HG03565 (cell line): Measurements from ENCODE around the gene NR0B2.
A peak's percentile ranks its signal among the peaks of the same experiment; 100 is the strongest.
"Not testable (repeated sequence)": the region's sequence is repeated elsewhere in the genome, so short reads cannot be mapped to it uniquely, and the experiment has no call there.

Experiments
- ATAC-seq: cut with Tn5 transposase; IDR thresholded peaks from one replicate; pipeline ENCODE4 v1.9.1; 2021; ENCODE audit warnings: mild to moderate bottlenecking, moderate library complexity; ENCODE audit not compliant: unreplicated experiment

The NR0B2 gene

DNA sequence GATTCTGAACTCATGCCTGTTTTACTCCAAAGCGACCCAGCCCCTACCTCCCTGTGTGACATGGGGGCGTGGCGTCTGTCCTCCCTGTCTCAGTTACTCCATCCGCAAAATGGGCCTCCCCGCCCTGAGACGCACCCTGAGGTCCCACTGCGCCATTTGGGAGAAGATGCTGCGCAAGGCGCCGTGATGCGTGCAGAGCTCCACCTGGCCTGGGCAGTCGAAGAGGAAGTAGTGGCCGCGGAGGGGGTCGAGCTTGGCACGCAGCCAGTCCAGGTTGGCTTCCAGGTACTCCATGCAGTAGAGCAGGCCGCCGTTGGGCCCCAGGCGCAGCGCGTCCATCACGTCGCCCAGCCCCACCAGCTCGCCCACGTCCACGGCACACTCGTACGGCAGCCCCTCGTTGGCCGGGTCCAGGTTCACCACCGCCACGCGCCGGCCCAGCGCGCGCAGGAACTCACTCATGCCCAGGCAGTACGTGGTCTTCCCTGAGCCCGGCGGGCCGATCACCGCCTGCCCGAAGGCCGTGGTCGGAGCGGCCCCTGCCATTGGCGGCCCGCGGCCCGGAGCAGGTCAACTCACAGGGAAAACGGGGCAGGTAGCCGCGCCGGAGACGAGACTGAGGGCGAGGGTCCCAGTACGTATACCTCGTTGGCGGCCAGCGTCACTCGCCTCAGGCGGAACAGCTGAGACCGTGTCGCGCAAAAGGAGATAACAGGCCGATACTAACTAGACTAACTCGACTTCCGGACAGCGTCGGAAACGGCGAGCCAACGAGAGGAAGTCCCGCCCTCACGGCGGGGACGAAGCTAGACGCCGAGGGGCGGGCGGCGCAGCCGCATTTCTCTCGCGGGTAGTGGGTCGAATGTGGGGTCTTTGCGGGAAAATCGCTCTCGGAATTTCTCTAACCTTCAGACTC lies 24.0 kb downstream of the NR0B2 start, which contains the start of gene GPN2:
TSS of gene GPN2 (minus strand) at position 733 of the 916 bp plus-strand sequence. CDS start at position 546, 187 bp downstream.
- peak; percentile 63 for ATAC-seq

DNA sequence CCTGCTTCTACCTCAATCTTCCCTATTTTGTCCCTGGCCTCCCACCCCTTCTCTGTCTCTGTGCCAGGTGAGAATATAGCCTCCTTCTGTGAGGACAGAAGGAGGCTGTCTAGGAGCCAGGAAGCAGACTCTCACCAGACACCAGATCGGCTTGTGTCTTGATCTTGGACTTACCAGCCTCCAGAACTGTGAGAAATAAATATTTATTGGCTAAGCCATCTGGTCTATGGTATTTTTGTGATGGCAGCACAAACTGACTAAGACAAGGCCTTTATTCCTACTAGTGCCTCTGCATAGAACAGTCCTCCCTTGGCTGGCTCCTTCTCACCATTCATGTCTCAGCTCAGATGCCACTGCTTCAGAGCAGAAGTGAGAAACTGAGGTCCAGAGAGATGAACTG lies 25.5 kb downstream of the NR0B2 start:
- no peak for ATAC-seq

DNA sequence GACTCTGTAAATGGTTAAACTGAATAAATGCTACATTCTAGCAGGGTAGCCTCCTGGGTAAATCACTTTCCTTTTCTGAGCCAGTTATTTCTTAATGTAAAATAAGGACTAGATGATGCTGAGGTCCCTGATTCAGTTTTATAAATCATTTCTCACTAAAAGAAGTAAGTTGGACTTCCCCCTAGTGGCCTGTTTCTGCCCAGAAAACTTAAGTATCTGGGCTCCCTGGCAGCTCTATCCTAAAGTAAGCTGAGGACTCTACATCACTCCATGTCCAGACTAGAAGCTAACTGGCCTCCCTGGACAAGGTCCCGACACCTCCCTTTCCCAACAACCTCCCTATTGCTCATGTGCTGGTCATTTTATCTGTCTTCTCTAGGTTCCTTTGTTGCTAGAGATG lies 26.6 kb downstream of the NR0B2 start:
- ATAC-seq = no peak

DNA sequence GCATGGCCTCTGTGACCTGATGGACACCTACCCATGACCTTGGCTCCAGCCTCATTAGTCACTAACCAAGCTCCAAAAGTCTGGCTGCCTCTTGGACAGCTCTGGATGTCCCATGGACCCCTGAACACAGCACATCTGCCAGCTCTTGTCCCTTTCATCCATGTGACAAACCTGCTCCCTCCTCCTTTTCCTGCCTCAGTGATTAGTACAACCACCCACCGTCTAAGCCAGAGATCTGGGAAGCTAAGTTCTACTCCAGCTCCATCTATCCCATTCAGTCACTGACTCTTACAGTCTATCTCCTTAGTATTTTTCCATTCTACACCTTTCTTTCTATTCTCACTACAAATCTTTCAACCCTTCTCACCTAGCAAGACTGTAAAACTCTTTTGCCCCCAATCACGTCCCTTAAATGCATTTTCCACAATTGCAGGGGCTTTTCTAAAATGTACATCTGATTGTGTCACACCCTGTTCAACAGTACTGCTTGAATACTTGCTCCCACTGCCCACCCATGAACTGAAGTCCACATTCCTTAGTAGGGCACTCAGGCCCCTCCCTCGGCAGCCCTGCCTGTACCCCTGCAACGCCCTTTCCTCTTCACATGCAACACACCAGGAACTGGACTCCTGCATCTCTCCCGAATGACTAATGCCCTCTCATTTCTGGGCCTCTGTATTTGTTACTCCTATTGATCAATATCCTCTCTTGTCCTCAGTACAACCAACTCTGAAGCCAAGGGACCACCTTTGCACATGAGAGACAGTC lies 30.9 kb downstream of the NR0B2 start:
- ATAC-seq = no peak

DNA sequence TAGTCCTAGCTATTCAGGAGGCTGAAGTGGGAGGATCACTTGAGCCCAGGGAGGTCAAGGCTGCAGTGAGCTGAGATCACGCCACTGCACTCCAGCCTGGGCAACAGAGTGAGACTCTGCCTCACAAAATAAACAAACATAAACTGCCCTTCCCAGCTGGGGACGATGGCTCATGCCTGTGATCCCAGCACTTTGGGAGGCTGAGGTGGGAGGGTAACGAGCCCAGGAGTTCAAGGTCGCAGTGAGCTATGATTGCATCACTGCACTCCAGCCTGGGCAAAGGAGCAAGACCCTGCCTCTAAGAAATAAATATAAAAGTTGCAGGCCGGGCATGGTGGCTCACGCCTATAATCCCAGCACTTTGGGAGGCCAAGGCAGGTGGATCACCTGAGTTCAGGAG lies 32.2 kb downstream of the NR0B2 start:
- ATAC-seq = not testable (repeated sequence)

DNA sequence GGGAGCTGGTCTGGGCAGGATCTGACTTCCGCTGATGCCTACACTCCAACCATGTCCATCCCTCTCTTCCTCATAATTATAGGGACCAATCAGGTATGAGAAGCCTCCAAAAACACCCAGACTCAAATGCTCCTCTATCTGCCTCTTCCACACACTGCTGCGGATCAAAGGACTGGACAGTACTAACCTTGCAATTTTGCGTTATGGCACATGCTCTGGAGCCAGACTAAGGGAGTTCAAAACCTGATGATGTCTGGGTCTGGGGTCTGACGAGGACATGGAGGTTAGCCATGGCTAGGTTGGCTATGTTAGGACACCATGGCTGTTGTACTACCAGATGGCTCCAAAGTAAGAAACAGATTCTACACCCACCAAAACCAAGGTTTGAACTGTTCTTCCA lies 34.0 kb downstream of the NR0B2 start:
- ATAC-seq = no peak

DNA sequence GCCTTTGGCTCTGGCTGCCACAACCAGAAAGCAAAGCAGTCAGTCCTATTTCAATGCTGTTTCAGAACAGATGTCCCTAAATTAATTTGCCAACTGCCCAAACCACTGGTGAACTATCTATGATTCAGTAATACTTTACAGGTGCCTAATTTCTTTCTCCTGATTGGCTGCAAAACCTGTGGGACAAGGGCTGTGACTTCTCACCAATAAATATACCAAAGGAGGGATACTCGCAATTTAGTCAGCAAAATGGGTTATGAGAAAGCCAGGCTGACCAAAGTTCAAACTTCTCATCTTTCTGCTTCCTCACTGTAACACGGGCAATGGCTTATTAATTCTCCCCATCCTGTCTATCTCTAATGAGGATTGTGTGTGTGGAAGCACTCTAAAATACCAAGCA lies 36.4 kb downstream of the NR0B2 start:
- ATAC-seq = no peak

DNA sequence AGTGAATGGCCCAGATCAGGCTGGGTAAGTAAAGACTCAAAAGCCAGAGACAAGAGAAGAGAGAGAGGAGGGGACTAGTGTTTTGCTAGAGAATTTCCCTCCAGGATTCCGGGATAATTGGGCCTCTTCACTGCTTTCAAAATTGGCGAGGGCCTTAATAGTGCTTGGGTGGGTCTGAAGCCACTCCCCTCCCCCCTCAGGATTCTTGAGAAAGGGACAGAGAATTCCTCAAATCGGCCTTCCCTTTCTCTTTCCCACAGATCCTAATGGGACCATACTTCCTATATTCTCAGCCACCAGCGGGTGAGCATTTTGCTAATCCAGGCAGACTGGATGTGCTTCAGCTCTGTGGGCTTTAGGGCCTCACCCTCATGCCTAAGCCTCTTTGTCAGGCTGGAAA lies 38.9 kb downstream of the NR0B2 start:
- no peak for ATAC-seq

DNA sequence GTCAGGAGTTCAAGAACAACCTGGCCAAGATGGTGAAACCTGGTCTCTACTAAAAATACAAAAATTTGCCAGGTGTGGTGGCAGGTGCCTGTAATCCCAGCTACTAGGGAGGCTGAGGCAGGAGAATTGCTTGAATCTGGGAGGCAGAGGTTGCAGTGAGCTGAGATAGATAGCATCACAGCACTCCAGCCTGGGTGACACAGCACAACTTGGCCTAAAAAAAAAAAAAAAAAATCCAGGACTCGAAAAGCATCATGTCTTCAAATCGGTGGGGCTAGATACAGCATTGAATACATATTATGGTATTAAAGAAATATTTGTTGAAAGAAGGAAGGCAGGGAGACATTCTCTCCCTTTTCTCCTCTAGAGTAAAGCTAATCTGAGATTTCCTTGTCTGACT lies 40.7 kb downstream of the NR0B2 start:
- not testable (repeated sequence) for ATAC-seq

DNA sequence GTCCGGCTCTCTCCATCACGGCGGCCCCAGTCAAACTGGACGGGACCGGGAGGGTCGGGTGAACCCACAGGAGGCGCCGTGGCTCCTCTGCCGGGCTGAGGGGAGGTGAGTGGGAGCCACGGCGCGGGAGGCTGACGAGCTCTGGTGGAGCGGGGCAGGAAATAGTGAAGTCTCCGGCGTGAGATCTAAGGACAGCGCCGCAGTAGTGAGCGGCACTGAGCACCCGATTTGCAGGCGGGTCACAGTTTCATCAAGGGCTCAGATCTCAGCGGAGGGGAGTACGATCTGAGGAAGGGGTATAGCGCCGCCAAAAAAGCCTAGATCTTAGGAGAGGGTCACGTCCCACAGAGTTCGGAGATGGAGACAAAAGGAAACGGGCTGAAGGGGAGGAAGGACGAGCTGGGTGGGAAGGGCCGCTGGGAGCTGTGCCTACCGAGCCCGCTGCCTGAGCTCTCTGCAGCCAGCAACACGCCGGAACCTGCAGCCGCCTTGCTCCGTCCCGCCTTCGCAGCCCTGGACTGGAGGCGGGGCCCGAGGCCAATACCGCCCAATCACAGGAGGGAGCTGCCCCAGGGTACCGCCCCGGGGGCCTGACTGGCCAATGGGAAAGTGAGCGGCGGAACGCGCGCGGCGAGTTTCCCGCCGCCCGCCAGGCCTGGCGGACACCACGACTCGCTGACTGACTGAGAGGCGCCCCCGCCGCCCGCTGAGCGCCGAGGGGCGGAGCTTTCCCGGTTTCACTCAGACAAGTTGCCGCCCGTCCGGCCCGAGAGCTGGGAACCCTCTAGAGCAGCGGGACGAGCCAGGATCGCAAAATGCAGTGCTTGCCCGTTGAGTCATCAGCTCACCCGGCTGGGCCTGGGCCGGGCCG lies 48.9 kb downstream of the NR0B2 start:
- ATAC-seq = peak; percentile 90

DNA sequence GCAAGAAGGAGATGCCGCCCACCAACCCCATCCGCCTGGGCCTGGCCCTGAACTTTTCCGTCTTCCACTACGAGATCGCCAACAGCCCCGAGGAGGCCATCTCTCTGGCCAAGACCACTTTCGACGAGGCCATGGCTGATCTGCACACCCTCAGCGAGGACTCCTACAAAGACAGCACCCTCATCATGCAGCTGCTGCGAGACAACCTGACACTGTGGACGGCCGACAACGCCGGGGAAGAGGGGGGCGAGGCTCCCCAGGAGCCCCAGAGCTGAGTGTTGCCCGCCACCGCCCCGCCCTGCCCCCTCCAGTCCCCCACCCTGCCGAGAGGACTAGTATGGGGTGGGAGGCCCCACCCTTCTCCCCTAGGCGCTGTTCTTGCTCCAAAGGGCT lies 50.1 kb downstream of the NR0B2 start:
- ATAC-seq = no peak

DNA sequence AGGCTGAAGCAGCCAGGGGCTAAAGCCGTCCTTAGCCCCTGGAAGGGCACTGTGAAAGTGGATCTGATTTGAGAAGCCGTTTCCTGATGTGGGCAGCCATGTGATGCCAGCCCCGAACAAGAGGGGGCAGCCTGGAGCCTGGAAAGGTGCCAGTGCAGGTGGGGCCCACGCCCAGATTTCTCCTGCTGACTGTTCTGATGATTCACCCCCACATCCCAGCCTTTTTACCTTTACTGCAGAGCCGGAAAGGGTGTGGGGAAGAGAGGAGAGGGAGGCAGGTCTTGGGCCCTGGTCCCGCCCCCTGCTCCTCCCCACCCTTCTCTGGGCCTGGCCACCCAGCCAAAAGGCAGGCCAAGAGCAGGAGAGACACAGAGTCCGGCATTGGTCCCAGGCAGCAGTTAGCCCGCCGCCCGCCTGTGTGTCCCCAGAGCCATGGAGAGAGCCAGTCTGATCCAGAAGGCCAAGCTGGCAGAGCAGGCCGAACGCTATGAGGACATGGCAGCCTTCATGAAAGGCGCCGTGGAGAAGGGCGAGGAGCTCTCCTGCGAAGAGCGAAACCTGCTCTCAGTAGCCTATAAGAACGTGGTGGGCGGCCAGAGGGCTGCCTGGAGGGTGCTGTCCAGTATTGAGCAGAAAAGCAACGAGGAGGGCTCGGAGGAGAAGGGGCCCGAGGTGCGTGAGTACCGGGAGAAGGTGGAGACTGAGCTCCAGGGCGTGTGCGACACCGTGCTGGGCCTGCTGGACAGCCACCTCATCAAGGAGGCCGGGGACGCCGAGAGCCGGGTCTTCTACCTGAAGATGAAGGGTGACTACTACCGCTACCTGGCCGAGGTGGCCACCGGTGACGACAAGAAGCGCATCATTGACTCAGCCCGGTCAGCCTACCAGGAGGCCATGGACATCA lies 50.7 kb downstream of the NR0B2 start, which contains the start of gene SFN:
TSS of gene SFN (plus strand) at position 369 of the 904 bp plus-strand sequence. CDS start at position 433, 64 bp downstream.
- no peak for ATAC-seq

DNA sequence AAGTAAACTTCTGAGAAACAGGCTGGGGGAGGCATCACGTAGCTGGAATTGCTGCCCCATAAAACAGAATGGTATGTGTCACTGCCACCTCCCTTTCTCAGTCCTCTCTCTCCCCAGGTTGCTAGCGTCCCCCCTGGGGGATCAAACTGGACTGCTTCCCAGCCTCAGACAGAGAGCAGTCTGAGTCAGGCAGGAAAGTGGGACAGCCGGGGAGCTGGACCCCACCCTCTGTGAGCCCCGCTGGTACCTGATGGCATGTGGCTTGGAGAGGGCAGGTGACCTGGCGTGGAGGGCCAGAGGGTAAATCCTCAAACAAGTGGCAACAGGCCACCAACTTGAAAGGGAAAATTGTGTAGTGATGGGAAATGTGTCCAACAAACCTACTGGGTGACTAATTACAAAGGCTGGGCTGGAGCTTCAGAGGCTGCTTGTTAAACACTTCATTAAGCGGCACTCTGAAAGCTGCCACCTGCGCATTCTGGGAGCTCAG lies 51.8 kb downstream of the NR0B2 start:
- no peak for ATAC-seq
